ENCODE results near the gene TMEFF1.

Gene TMEFF1

DNA sequence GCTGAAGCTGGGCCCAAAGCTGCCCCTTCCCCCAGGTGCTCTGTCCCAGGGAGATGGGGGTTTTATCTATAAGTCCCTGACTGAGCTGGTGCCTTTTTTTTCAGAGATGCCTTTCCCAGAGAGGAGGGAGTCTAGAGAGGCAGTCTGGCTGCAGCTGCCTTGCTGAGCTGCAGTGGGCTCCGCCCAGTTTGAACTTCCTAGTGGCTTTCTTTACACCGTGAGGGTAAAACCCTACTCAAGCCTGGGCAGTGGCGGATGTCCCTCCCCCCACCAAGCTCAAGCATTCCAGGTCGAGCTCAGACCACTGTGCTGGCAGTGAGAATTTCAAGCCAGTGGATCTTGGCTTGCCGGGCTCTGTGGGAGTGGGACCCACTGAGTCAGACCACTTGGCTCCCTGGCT is 146.2 kb downstream of the TMEFF1 start (continued):
- TF ChIP-seq TSHZ2 (CRISPR knock-in tag; IDR thresholded peaks at IDR 0.05) (no peak), OSR1 (CRISPR knock-in tag; IDR thresholded peaks at IDR 0.05) (no peak)

DNA sequence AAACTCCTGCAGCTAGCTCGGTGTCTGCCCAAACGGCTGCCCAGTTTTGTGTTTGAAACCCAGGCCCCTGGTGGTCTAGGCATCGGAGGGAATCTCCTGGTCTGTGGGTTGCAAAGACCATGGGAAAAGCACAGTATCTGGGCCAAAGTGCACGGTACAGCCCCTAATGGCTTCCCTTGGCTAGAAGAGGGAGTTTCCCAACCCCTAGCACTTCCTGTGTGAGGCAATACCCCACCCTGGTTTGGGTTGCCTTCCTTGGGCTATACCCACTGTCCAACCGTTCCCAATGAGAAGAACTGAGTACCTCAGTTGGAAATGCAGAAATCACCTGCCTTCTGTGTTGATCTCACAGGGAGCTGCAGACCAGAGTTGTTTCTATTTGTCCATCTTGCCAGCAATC is 146.7 kb downstream of the TMEFF1 start:
- TF ChIP-seq ZFP3 (CRISPR knock-in tag; IDR thresholded peaks at IDR 0.05): no peak
- TF ChIP-seq SNAI2 (CRISPR knock-in tag; IDR thresholded peaks at IDR 0.05): no peak
- TF ChIP-seq PPARA (CRISPR knock-in tag; IDR thresholded peaks at IDR 0.05; ENCODE audit: borderline replicate concordance): no peak
- TF ChIP-seq, protein P1, sequence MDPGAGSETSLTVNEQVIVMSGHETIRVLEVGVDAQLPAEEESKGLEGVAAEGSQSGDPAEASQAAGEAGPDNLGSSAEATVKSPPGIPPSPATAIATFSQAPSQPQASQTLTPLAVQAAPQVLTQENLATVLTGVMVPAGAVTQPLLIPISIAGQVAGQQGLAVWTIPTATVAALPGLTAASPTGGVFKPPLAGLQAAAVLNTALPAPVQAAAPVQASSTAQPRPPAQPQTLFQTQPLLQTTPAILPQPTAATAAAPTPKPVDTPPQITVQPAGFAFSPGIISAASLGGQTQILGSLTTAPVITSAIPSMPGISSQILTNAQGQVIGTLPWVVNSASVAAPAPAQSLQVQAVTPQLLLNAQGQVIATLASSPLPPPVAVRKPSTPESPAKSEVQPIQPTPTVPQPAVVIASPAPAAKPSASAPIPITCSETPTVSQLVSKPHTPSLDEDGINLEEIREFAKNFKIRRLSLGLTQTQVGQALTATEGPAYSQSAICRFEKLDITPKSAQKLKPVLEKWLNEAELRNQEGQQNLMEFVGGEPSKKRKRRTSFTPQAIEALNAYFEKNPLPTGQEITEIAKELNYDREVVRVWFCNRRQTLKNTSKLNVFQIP (CRISPR knock-in tag; IDR thresholded peaks at IDR 0.05; ENCODE audit: borderline replicate concordance, low read depth): no peak
- TF ChIP-seq ZFP30 (CRISPR knock-in tag; IDR thresholded peaks at IDR 0.05): no peak
- TF ChIP-seq OSR1 (CRISPR knock-in tag; IDR thresholded peaks at IDR 0.05): no peak
- no peak for TF ChIP-seq GLIS3 (CRISPR knock-in tag; IDR thresholded peaks at IDR 0.05)
- TF ChIP-seq ZNF565 (CRISPR knock-in tag; conservative IDR thresholded peaks at IDR 0.05; ENCODE audit: low read depth): no peak
- ATAC-seq: no peak

DNA sequence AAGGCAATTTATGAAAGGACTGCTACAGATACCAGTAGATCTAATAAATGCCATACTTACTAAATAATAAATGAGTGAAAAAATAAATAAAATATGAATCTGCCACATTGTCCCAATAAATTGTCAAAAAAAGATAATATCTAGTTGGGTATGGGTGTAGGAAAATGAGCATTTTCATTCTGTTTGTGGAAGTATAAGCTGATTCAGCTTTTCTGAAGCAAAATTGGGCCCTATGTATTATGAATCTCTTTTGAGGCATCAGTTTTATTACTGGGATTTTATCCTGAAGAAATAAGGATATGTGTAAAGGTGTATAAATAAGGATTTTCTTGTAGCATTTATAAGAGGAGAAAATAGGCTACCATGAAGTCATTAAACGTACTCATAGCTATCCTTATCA is 151.0 kb downstream of the TMEFF1 start:
- TF ChIP-seq ESRRG (CRISPR knock-in tag; IDR thresholded peaks at IDR 0.05) (no peak), ZNF565 (CRISPR knock-in tag; conservative IDR thresholded peaks at IDR 0.05; ENCODE audit: low read depth) (no peak)
- TF ChIP-seq, protein P2, sequence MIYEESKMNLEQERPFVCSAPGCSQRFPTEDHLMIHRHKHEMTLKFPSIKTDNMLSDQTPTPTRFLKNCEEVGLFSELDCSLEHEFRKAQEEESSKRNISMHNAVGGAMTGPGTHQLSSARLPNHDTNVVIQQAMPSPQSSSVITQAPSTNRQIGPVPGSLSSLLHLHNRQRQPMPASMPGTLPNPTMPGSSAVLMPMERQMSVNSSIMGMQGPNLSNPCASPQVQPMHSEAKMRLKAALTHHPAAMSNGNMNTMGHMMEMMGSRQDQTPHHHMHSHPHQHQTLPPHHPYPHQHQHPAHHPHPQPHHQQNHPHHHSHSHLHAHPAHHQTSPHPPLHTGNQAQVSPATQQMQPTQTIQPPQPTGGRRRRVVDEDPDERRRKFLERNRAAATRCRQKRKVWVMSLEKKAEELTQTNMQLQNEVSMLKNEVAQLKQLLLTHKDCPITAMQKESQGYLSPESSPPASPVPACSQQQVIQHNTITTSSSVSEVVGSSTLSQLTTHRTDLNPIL (CRISPR knock-in tag; IDR thresholded peaks at IDR 0.05; ENCODE audit: low read depth): no peak
- no peak for ATAC-seq

- no peak for ATAC-seq
- TF ChIP-seq ESRRG (CRISPR knock-in tag; IDR thresholded peaks at IDR 0.05): no peak
- TF ChIP-seq BACH2 (CRISPR knock-in tag; IDR thresholded peaks at IDR 0.05; ENCODE audit: borderline replicate concordance): no peak
- no peak for TF ChIP-seq PATZ1 (CRISPR knock-in tag; IDR thresholded peaks at IDR 0.05; ENCODE audit: borderline replicate concordance)
- TF ChIP-seq RARB (CRISPR knock-in tag; IDR thresholded peaks at IDR 0.05): no peak
- no peak for TF ChIP-seq TOX (CRISPR knock-in tag; IDR thresholded peaks at IDR 0.05; ENCODE audit: borderline replicate concordance)
- TF ChIP-seq, protein P2 (CRISPR knock-in tag; IDR thresholded peaks at IDR 0.05; ENCODE audit: low read depth): no peak
- no peak for TF ChIP-seq ZNF70 (CRISPR knock-in tag; IDR thresholded peaks at IDR 0.05)
- no peak for TF ChIP-seq OSR1 (CRISPR knock-in tag; IDR thresholded peaks at IDR 0.05)
- TF ChIP-seq ZNF8 (CRISPR knock-in tag; IDR thresholded peaks at IDR 0.05): no peak
- TF ChIP-seq ZFP3 (CRISPR knock-in tag; IDR thresholded peaks at IDR 0.05): no peak
- no peak for TF ChIP-seq ZNF565 (CRISPR knock-in tag; conservative IDR thresholded peaks at IDR 0.05; ENCODE audit: low read depth)
- TF ChIP-seq PPARA (CRISPR knock-in tag; IDR thresholded peaks at IDR 0.05; ENCODE audit: borderline replicate concordance): no peak
- TF ChIP-seq CSDC2 (CRISPR knock-in tag; IDR thresholded peaks at IDR 0.05): no peak
- TF ChIP-seq, protein P1 (CRISPR knock-in tag; IDR thresholded peaks at IDR 0.05; ENCODE audit: borderline replicate concordance, low read depth): no peak
- no peak for TF ChIP-seq SNAI2 (CRISPR knock-in tag; IDR thresholded peaks at IDR 0.05)
- TF ChIP-seq ZC3H10 (CRISPR knock-in tag; IDR thresholded peaks at IDR 0.05): no peak
- TF ChIP-seq CSRNP3 (CRISPR knock-in tag; IDR thresholded peaks at IDR 0.05): no peak
- TF ChIP-seq TCF4 (CRISPR knock-in tag; IDR thresholded peaks at IDR 0.05; ENCODE audit: borderline replicate concordance): no peak
Observed at GRCh38 chr9:100626949-100627348, 154.0 kb downstream of the TMEFF1 start.

All from SK-N-SH treated with all-trans-retinoic acid at 6 μM for 48 hours (cell line).